H1 (cell line): ENCODE measurements around the gene GSDME. TPM values are rescaled to one million over a fixed set of nuclear protein-coding genes. Genes with fewer than 3 reads are reported as not detected.

Experiments used
- CHD7 ChIP-seq: fragments of 300-600 bp; sonication (generic); IDR thresholded peaks from 2 replicates; pipeline ENCODE4 v1.7.1; 2012; ENCODE audit warnings: low read length, moderate library complexity, mild to moderate bottlenecking, inconsistent platforms; ENCODE audit not compliant: insufficient replicate concordance
- CTCF ChIP-seq, 3 experiments: IDR thresholded peaks; 1 replicate in 2 of 3; 2 replicates in 1 of 3; pipeline versions ENCODE4 v1.5.1 to v1.6.1; 2011; ENCODE audit warnings: low read length in 3 of 3, mild to moderate bottlenecking in 3 of 3, inconsistent platforms in 2 of 3, low read depth in 1 of 3, moderate library complexity in 1 of 3; ENCODE audit not compliant: insufficient read depth in 1 of 3; ENCODE audit errors: control extremely low read depth in 1 of 3
- POLR2A ChIP-seq, 2 experiments: IDR thresholded peaks; 1 replicate in 1 of 2; 2 replicates in 1 of 2; pipeline ENCODE4 v1.6.1; 2011; ENCODE audit warnings: low read depth in 2 of 2, low read length in 2 of 2, mild to moderate bottlenecking in 2 of 2; ENCODE audit errors: control extremely low read depth in 1 of 2
- SP1 ChIP-seq: IDR thresholded peaks from 2 replicates; pipeline ENCODE4 v1.6.1; 2011; ENCODE audit warnings: low read depth, low read length
- polyA plus RNA-seq, 7 experiments: library from polyadenylated mRNA; depleted of rRNA in 3 of 7; stranded (reverse) in 5 of 7; unstranded in 2 of 7; fragments of >200 nt in 5 of 7; fragments of 200-250 nt in 2 of 7; gene quantifications; 1 replicate in 5 of 7; 2 replicates in 1 of 7; 4 replicates in 1 of 7; pipeline versions ENCODE4 v1.2.1 to v1.2.3, GENCODE V29; 2011 to 2013; ENCODE audit warnings: missing spikeins in 2 of 7, mixed read lengths in 2 of 7
- total RNA-seq: library from RNA; stranded (reverse); fragmentation: NEBNext Ultra II Directional; extraction: Animal tissue kit (Norgen Biotek cat#: 25700); gene quantifications from 2 replicates; pipeline ENCODE4 v1.2.1, GENCODE V29; 2021

Gene GSDME
- total and polyA plus RNA-seq, 2 of the 8 experiments (the other 6 are each of a cell fraction or from before 2014, with no cell fraction given): 5.4 to 7.6 TPM

DNA sequence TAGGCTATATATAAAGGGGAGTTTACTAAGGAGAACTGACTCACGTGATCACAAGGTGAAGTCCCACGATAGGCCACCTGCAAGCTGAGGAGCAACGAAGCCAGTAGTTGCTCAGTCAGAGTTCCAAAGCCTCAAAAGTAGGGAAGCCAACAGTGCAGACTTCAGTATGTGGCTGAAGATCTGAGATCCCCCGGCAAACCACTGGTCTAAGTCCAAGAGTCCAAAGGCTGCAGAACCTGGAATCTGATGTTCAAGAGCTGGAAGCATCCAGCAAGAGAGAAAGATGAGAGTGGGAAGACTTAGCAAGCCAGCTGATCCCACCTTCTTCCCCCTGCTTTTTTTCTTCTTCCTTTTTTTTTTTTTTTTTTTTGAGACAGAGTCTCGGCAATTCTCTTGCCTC lies 27.0 kb upstream of the GSDME start (continued):
- TF ChIP-seq CHD7 (no peak), CTCF (IDR thresholded peaks at IDR 0.05; ENCODE audit: control extremely low read depth in 1 of 3, insufficient read depth in 1 of 3, low read depth in 1 of 3, low read length in 3 of 3) (no peak), POLR2A (IDR thresholded peaks at IDR 0.05; ENCODE audit: control extremely low read depth in 1 of 2, low read depth in 2 of 2, low read length in 2 of 2) (no peak), SP1 (no peak)
- TF ChIP-seq, all 59 proteins: peak for 0
